SU-DHL-6 (cell line): ENCODE results near the gene TAOK2.

Experiments used
- H2AFZ ChIP-seq: fragments of 200-600 bp; sonication (generic); 2 replicates; pipeline ENCODE4 v1.6.1; 2014; ENCODE audit warnings: low read depth, mild to moderate bottlenecking, moderate library complexity, mixed read lengths, antibody characterized with exemption, low read length; ENCODE audit not compliant: severe bottlenecking
- H3F3A ChIP-seq: fragments of 200-600 bp; shearing (Covaris generic); 2 replicates; pipeline ENCODE4 v1.6.0; 2016; ENCODE audit warnings: antibody characterized with exemption, mild to moderate bottlenecking; ENCODE audit not compliant: insufficient read depth
- H3K27ac ChIP-seq: fragments of 200-600 bp; sonication (generic); 2 replicates; pipeline ENCODE4 v1.5.1; 2016; ENCODE audit warnings: low read depth, mild to moderate bottlenecking, low read length, moderate library complexity, mixed read lengths
- H3K27me3 ChIP-seq: fragments of 200-600 bp; sonication (generic), shearing (Covaris generic); 2 replicates; pipeline ENCODE4 v1.6.0; 2014; ENCODE audit warnings: mild to moderate bottlenecking, low read length
- H3K36me3 ChIP-seq: fragments of 200-600 bp; sonication (generic); 2 replicates; pipeline ENCODE4 v1.6.1; 2014; ENCODE audit warnings: mild to moderate bottlenecking, low read length, mixed read lengths
- H3K4me2 ChIP-seq: fragments of 300-600, 200-600 bp; shearing (Covaris generic), sonication (generic); 2 replicates; pipeline ENCODE4 v1.6.0; 2014; ENCODE audit warnings: low read length, low read depth, mild to moderate bottlenecking; ENCODE audit not compliant: poor library complexity, severe bottlenecking
- H3K4me3 ChIP-seq: fragments of 200-600 bp; sonication (generic); 2 replicates; pipeline ENCODE4 v1.5.1; 2014; ENCODE audit warnings: antibody characterized with exemption, low read length, mild to moderate bottlenecking, mixed read lengths; ENCODE audit not compliant: insufficient read depth, poor library complexity, severe bottlenecking
- H3K79me2 ChIP-seq: fragments of 200-600 bp; sonication (generic); 2 replicates; pipeline ENCODE4 v1.6.1; 2014; ENCODE audit warnings: mild to moderate bottlenecking, low read length, moderate library complexity; ENCODE audit not compliant: insufficient read depth
- H3K9ac ChIP-seq: fragments of 200-600 bp; sonication (generic); 2 replicates; pipeline ENCODE4 v1.7.0; 2014; ENCODE audit warnings: mild to moderate bottlenecking, low read length
- H3K9me2 ChIP-seq: fragments of 200-600 bp; sonication (generic); replicated peaks from 2 replicates; pipeline ENCODE4 v1.6.1; 2014; ENCODE audit warnings: low read length; ENCODE audit not compliant: insufficient read depth
- H3K9me3 ChIP-seq: fragments of 200-600 bp; sonication (generic); 2 replicates; pipeline ENCODE4 v1.6.1; 2014; ENCODE audit warnings: low read length, mixed read lengths; ENCODE audit not compliant: insufficient read depth
- H4K20me1 ChIP-seq: fragments of 200-600 bp; sonication (generic); 2 replicates; pipeline ENCODE4 v1.6.1; 2014; ENCODE audit warnings: low read depth, mild to moderate bottlenecking, antibody characterized with exemption, low read length, moderate library complexity, mixed read lengths
- CTCF ChIP-seq: fragments of 200-600 bp; sonication (generic); IDR thresholded peaks from one replicate; pipeline ENCODE4 v1.5.1; 2017; ENCODE audit warnings: antibody characterized with exemption, mild to moderate bottlenecking, low read length, moderate library complexity; ENCODE audit not compliant: insufficient read depth, poor library complexity, severe bottlenecking
- EZH2phosphoT487 ChIP-seq: fragments of 200-600 bp; sonication (generic), shearing (Covaris generic); conservative IDR thresholded peaks from 2 replicates; pipeline ENCODE4 v1.6.1; 2018; ENCODE audit warnings: mild to moderate bottlenecking, antibody characterized with exemption, low read length, moderate library complexity, mixed read lengths

TAOK2 gene

GRCh38 chr16:29978081-29978480, 4.4 kb downstream of the TAOK2 start:
- no peaks in the 10 kb centered on the region for H4K20me1 ChIP-seq
- peaks cover 37% of the 10 kb centered on the region for H3K79me2 ChIP-seq
- H3K27ac ChIP-seq = no peak overlapping the region
- TF ChIP-seq CTCF (no peak), EZH2phosphoT487 (no peak)
- no peaks in the 10 kb centered on the region for H3K27me3 ChIP-seq
- 0 out of 2 replicates have a peak, but pooled peaks cover under 1% of the 10 kb centered on the region for H3F3A ChIP-seq
- no peak overlapping the region for H3K9ac ChIP-seq
- no peak overlapping the region for H2AFZ ChIP-seq
- 0 out of 2 replicates have a peak, but pooled peaks cover 4% of the 10 kb centered on the region for H3K36me3 ChIP-seq
- no peak overlapping the region for H3K4me3 ChIP-seq
- no peak overlapping the region for H3K4me2 ChIP-seq
- no peaks in the 10 kb centered on the region for H3K9me2 ChIP-seq
- no peaks in the 10 kb centered on the region for H3K9me3 ChIP-seq

- no peak overlapping the region for H3K4me3 ChIP-seq
- no peak overlapping the region for H3K4me2 ChIP-seq
- no peak overlapping the region for H2AFZ ChIP-seq
- 0 out of 2 replicates have a peak, but pooled peaks cover 4% of the 10 kb centered on the region for H3K36me3 ChIP-seq
- H4K20me1 ChIP-seq = no peaks in the 10 kb centered on the region
- no peaks in the 10 kb centered on the region for H3K9me3 ChIP-seq
- H3K9me2 ChIP-seq = no peaks in the 10 kb centered on the region
- TF ChIP-seq CTCF = no peak
- no peak for TF ChIP-seq EZH2phosphoT487
- H3K27ac ChIP-seq = no peak overlapping the region
- no peaks in the 10 kb centered on the region for H3K27me3 ChIP-seq
- H3K9ac ChIP-seq = no peak overlapping the region
- H3K79me2 ChIP-seq = peaks cover 37% of the 10 kb centered on the region
- H3F3A ChIP-seq = no peaks in the 10 kb centered on the region
Observed at GRCh38 chr16:29978564-29979270, 5.0 kb downstream of the TAOK2 start.

GRCh38 chr16:29982560-29983419, 9.1 kb downstream of the TAOK2 start:
- TF ChIP-seq EZH2phosphoT487 (no peak), CTCF (no peak)
- H3K9me2 ChIP-seq = no peaks in the 10 kb centered on the region
- no peak overlapping the region for H3K4me2 ChIP-seq
- no peak overlapping the region for H3K9ac ChIP-seq
- H3K9me3 ChIP-seq = no peaks in the 10 kb centered on the region
- peaks cover 4% of the 10 kb centered on the region; the same call in 1 of the 2 replicates for H3K36me3 ChIP-seq
- H3K27ac ChIP-seq = no peak overlapping the region
- H4K20me1 ChIP-seq = no peaks in the 10 kb centered on the region
- H2AFZ ChIP-seq = no peak overlapping the region
- no peaks in the 10 kb centered on the region for H3K27me3 ChIP-seq
- no peak overlapping the region for H3K4me3 ChIP-seq
- no peaks in the 10 kb centered on the region for H3F3A ChIP-seq
- no peaks in the 10 kb centered on the region for H3K79me2 ChIP-seq
